Osteoblast (primary cell): Measurements from ENCODE around the gene BMP8B. TPM values are rescaled to one million over a fixed set of nuclear protein-coding genes. Genes with fewer than 3 reads are reported as not detected.

ENCODE experiments used
- DNase-seq: peaks from one replicate; pipeline ENCODE4 v3.0.0; 2011; ENCODE audit warnings: low spot score, mixed read lengths; ENCODE audit not compliant: insufficient read length; ENCODE audit errors: missing footprints
- H2AFZ ChIP-seq: 2 replicates; pipeline ENCODE4 v1.6.0; 2011; ENCODE audit warnings: mild to moderate bottlenecking, low read length
- H3K27ac ChIP-seq: 2 replicates; pipeline ENCODE4 v1.5.1; 2011; ENCODE audit warnings: mild to moderate bottlenecking, low read depth, low read length, moderate library complexity
- H3K27me3 ChIP-seq: 2 replicates; pipeline ENCODE4 v1.6.0; 2012; ENCODE audit warnings: mild to moderate bottlenecking, control low read depth, inconsistent platforms, low read length, moderate library complexity; ENCODE audit not compliant: insufficient read depth
- H3K36me3 ChIP-seq: 2 replicates; pipeline ENCODE4 v1.5.1; 2011; ENCODE audit warnings: mild to moderate bottlenecking, low read length, control low read depth, moderate library complexity; ENCODE audit not compliant: insufficient read depth
- H3K4me1 ChIP-seq: 2 replicates; pipeline ENCODE4 v1.5.1; 2011; ENCODE audit warnings: mild to moderate bottlenecking, low read length, control low read depth, moderate library complexity; ENCODE audit not compliant: insufficient read depth
- H3K4me2 ChIP-seq: 2 replicates; pipeline ENCODE4 v1.6.0; 2011; ENCODE audit warnings: mild to moderate bottlenecking, low read length; ENCODE audit not compliant: insufficient read depth
- H3K4me3 ChIP-seq: fragments of 200-600 bp; sonication (generic); 3 replicates; pipeline ENCODE4 v1.5.1; 2012; ENCODE audit warnings: mild to moderate bottlenecking, low read length, inconsistent platforms; ENCODE audit not compliant: insufficient read depth
- H3K79me2 ChIP-seq: 2 replicates; pipeline ENCODE4 v1.6.0; 2012; ENCODE audit warnings: mild to moderate bottlenecking, low read length, control low read depth, inconsistent platforms; ENCODE audit not compliant: insufficient read depth
- H3K9me3 ChIP-seq: 2 replicates; pipeline ENCODE4 v1.5.1; 2011; ENCODE audit warnings: low read depth, low read length, control low read depth
- H4K20me1 ChIP-seq: 2 replicates; pipeline ENCODE4 v1.6.0; 2012; ENCODE audit warnings: mild to moderate bottlenecking, low read length, control low read depth; ENCODE audit not compliant: insufficient read depth
- CTCF ChIP-seq: IDR thresholded peaks from 2 replicates; pipeline ENCODE4 v1.5.1; 2011; ENCODE audit warnings: mild to moderate bottlenecking, low read depth, low read length, moderate library complexity; ENCODE audit errors: extremely low read depth
- total RNA-seq: library from RNA; depleted of rRNA; stranded (reverse); fragments of >200 nt; gene quantifications from 2 replicates; pipeline ENCODE4 v1.2.3, GENCODE V29; 2012

The BMP8B gene
- total RNA-seq, 1 donor, result 0.36 TPM

DNA sequence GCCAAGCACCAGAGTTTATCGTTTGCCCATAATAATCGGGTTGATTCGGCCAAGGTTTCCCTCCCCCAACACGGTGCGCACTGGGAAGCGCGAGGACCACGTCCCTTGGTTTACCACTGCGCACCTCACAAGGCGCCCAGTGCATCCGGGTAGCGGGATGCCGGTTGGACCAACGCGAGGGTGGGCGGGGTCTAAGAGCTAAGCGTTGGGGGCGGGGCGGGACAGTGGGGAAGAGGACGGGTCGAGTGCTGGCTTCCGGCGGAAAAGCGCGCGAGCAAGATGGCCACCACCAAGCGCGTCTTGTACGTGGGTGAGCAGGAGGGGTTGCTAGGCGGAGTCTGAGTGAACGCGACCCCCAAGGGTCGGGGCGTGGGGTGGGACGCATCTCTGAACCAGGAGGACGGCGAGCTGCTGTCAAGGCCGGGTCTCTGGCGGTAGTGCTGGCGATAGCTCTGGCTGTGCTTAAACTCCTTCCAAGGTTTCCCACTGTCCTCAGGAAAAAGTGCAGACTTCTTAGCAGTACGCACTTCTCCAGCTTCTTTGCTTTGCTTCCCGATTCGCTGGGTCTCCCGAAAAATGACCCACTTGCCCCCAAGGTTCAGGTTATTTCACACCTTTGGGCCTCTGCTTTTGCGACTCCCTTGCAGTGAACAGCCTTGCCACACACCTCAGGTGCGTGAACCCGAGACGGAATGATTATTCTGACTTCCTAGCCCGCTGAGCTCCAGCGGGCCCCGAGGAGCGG lies 49.9 kb downstream of the BMP8B start, which contains the start of gene PPIE:
PPIE (plus strand) TSS at position 261 of the 745 bp plus-strand sequence; CDS start at position 280, 19 bp downstream.
- H3K4me1 ChIP-seq, result peaks cover 24% of the 10 kb centered on the region
- no peak for TF ChIP-seq CTCF

GRCh38 chr1:39737546-39738169 lies 51.0 kb downstream of the BMP8B start:
- Histone ChIP-seq H3K9me3 (no peaks in the 10 kb centered on the region), H3K4me3 (no peak overlapping the region), H3K4me1 (peaks cover 28% of the 10 kb centered on the region), H3K4me2 (peak overlapping the region; percentile 50), H3K27ac (peak overlapping the region; percentile 82), H3K79me2 (peaks cover 22% of the 10 kb centered on the region), H3K36me3 (peaks cover 15% of the 10 kb centered on the region), H2AFZ (peak overlapping the region; percentile 19), H4K20me1 (no peaks in the 10 kb centered on the region), H3K27me3 (peaks cover 9% of the 10 kb centered on the region)
- no peak for DNase-seq
- no peak for TF ChIP-seq CTCF

More for the DNA sequence above, 49.9 kb downstream of the BMP8B start, which contains the start of gene PPIE:
- Histone ChIP-seq H3K79me2 (peaks cover 22% of the 10 kb centered on the region), H3K27ac (peak within 1 kb of the TSS; percentile 82), H3K36me3 (peaks cover 27% of the 10 kb centered on the region), H3K27me3 (peaks cover 8% of the 10 kb centered on the region), H4K20me1 (no peaks in the 10 kb centered on the region), H3K9me3 (no peaks in the 10 kb centered on the region), H3K4me3 (peak within 1 kb of the TSS; percentile 86), H2AFZ (peak within 1 kb of the TSS; percentile 98), H3K4me2 (peak within 1 kb of the TSS; percentile 93)
- DNase-seq, result peak; percentile 88

- Histone ChIP-seq H3K79me2 (peaks cover 18% of the 10 kb centered on the region), H4K20me1 (no peaks in the 10 kb centered on the region), H3K27me3 (peaks cover 12% of the 10 kb centered on the region)
Measured at GRCh38 chr1:39735731-39736130, 52.9 kb downstream of the BMP8B start.

More at GRCh38 chr1:39735731-39736130, 52.9 kb downstream of the BMP8B start:
- no peak overlapping the region for H3K27ac ChIP-seq
- peaks cover 28% of the 10 kb centered on the region for H3K4me1 ChIP-seq
- no peaks in the 10 kb centered on the region for H3K36me3 ChIP-seq
- no peaks in the 10 kb centered on the region for H3K9me3 ChIP-seq
- DNase-seq, result no peak
- no peak overlapping the region for H3K4me3 ChIP-seq
- H3K4me2 ChIP-seq, result no peak overlapping the region
- H2AFZ ChIP-seq, result no peak overlapping the region
- no peak for TF ChIP-seq CTCF
